A673 (cell line): ENCODE data around the gene LEMD1.
"Not testable (repeated sequence)": the region's sequence is repeated elsewhere in the genome, so short reads cannot be mapped to it uniquely, and the experiment has no call there.

Source experiments
- CTCF ChIP-seq: fragments of 300-800, 200-600 bp; sonication (generic); conservative IDR thresholded peaks from 2 replicates; pipeline ENCODE4 v1.5.1; 2017; ENCODE audit warnings: low read depth, mild to moderate bottlenecking, antibody characterized with exemption, low read length, moderate library complexity, mixed read lengths
- EZH2 ChIP-seq: fragments of 200-600 bp; sonication (generic); IDR thresholded peaks from 2 replicates; pipeline ENCODE4 v1.6.1; 2017; ENCODE audit warnings: borderline replicate concordance, low read depth, mild to moderate bottlenecking, mixed read lengths, antibody characterized with exemption, low read length; ENCODE audit not compliant: poor library complexity, severe bottlenecking

GRCh38 chr1:205404484-205404883 is 17.4 kb downstream of the LEMD1 start:
- not testable (repeated sequence) for TF ChIP-seq CTCF, EZH2
